Skeletal muscle tissue (tissue), 4 donors: ENCODE measurements around the gene SLC26A11. TPM values are rescaled to one million over a fixed set of nuclear protein-coding genes. Genes with fewer than 3 reads are reported as not detected.
"Not testable (repeated sequence)": the region's sequence is repeated elsewhere in the genome, so short reads cannot be mapped to it uniquely, and the experiment has no call there.

Experiments
- H3K27ac ChIP-seq: one replicate; pipeline ENCODE4 v1.7.0; 2013; ENCODE audit warnings: mild to moderate bottlenecking, low read depth, low read length, inconsistent platforms
- H3K27me3 ChIP-seq, 3 donors: one replicate each; pipeline ENCODE4 v1.7.0; 2013; ENCODE audit warnings: low read length in 3 of 3; ENCODE audit not compliant: control insufficient read depth in 3 of 3, insufficient read depth in 3 of 3
- H3K36me3 ChIP-seq, 3 donors: one replicate each; pipeline ENCODE4 v1.7.0; 2013; ENCODE audit warnings: low read length in 3 of 3; ENCODE audit not compliant: control insufficient read depth in 3 of 3, insufficient read depth in 3 of 3
- H3K4me1 ChIP-seq, 3 donors: one replicate each; pipeline ENCODE4 v1.7.0; 2013; ENCODE audit warnings: low read length in 3 of 3, mild to moderate bottlenecking in 3 of 3; ENCODE audit not compliant: control insufficient read depth in 3 of 3, insufficient read depth in 3 of 3
- H3K4me3 ChIP-seq, 3 donors: one replicate each; pipeline ENCODE4 v1.7.0; 2013; ENCODE audit warnings: low read length in 3 of 3
- H3K9ac ChIP-seq, 3 donors: one replicate each; pipeline ENCODE4 v1.7.0; 2013; ENCODE audit warnings: low read length in 3 of 3, mild to moderate bottlenecking in 3 of 3, moderate library complexity in 2 of 3, low read depth in 1 of 3
- H3K9me3 ChIP-seq, 3 donors: one replicate each; pipeline ENCODE4 v1.7.0; 2013; ENCODE audit warnings: low read length in 3 of 3; ENCODE audit not compliant: control insufficient read depth in 3 of 3
- total RNA-seq: library from RNA; depleted of rRNA; stranded (reverse); fragments of >200 nt; gene quantifications from one replicate; pipeline ENCODE4 v1.2.3, GENCODE V29; 2014
- donor health status: Osteomylitis.

Gene SLC26A11
- total RNA-seq, 1 donor from 2014 or later, result 7.3 TPM

- Histone ChIP-seq H3K9ac (peak overlapping the region in 1 of 3 donors; percentile 23), H3K4me3 (no peak overlapping the region)
Measured at GRCh38 chr17:80254396-80255251, 34.4 kb downstream of the SLC26A11 start.

GRCh38 chr17:80256034-80256350 lies 35.8 kb downstream of the SLC26A11 start:
- Histone ChIP-seq H3K4me1 (peaks cover 11 to 24% (median 22%) of the 10 kb centered on the region in 3 donors), H3K9ac (no peak overlapping the region), H3K4me3 (no peak overlapping the region), H3K36me3 (peaks cover 0 to 11% (median 6%) of the 10 kb centered on the region in 3 donors), H3K9me3 (no peaks in the 10 kb centered on the region), H3K27ac (no peak overlapping the region), H3K27me3 (no peaks in the 10 kb centered on the region)

More at GRCh38 chr17:80254396-80255251, 34.4 kb downstream of the SLC26A11 start:
- H3K4me1 ChIP-seq, result peaks cover 8 to 20% (median 18%) of the 10 kb centered on the region in 3 donors
- H3K9me3 ChIP-seq, result no peaks in the 10 kb centered on the region
- no peaks in the 10 kb centered on the region for H3K27me3 ChIP-seq
- H3K27ac ChIP-seq, result peak overlapping the region; percentile 87
- H3K36me3 ChIP-seq, result peaks cover 0 to 18% (median 13%) of the 10 kb centered on the region in 3 donors

GRCh38 chr17:80257716-80258213 lies 37.5 kb downstream of the SLC26A11 start:
- Histone ChIP-seq H3K27ac (no peak overlapping the region), H3K4me1 (peaks cover 25 to 40% (median 33%) of the 10 kb centered on the region in 3 donors)

GRCh38 chr17:80258296-80258695 lies 38.1 kb downstream of the SLC26A11 start:
- not testable (repeated sequence) for H3K27me3 ChIP-seq, H3K9me3 ChIP-seq, H3K27ac ChIP-seq, H3K4me3 ChIP-seq, H3K9ac ChIP-seq, H3K36me3 ChIP-seq
- peaks cover 30 to 45% (median 38%) of the 10 kb centered on the region in 3 donors for H3K4me1 ChIP-seq

More at GRCh38 chr17:80257716-80258213, 37.5 kb downstream of the SLC26A11 start:
- no peak overlapping the region for H3K9ac ChIP-seq
- no peaks in the 10 kb centered on the region for H3K27me3 ChIP-seq
- peaks cover 0 to 3% (median 0%) of the 10 kb centered on the region in 3 donors for H3K36me3 ChIP-seq
- no peaks in the 10 kb centered on the region for H3K9me3 ChIP-seq
- H3K4me3 ChIP-seq, result no peak overlapping the region

- H3K27ac ChIP-seq, result peak overlapping the region; percentile 75
- no peaks in the 10 kb centered on the region for H3K27me3 ChIP-seq
- peaks cover 34 to 46% (median 45%) of the 10 kb centered on the region in 3 donors for H3K4me1 ChIP-seq
- H3K4me3 ChIP-seq, result peak overlapping the region; percentile 63 to 73 (median 70)
- peaks cover 0 to 3% (median 2%) of the 10 kb centered on the region in 3 donors for H3K36me3 ChIP-seq
- H3K9ac ChIP-seq, result peak overlapping the region; percentile 61 to 83 (median 78)
- no peaks in the 10 kb centered on the region for H3K9me3 ChIP-seq
Measured at GRCh38 chr17:80259457-80260068, 39.3 kb downstream of the SLC26A11 start.

GRCh38 chr17:80260069-80260535 lies 39.9 kb downstream of the SLC26A11 start:
- H3K9me3 ChIP-seq, result no peaks in the 10 kb centered on the region
- peak overlapping the region; percentile 63 to 73 (median 70) for H3K4me3 ChIP-seq
- H3K9ac ChIP-seq, result peak overlapping the region; percentile 61 to 83 (median 78)
- peak overlapping the region; percentile 75 for H3K27ac ChIP-seq
- H3K4me1 ChIP-seq, result peaks cover 31 to 43% (median 41%) of the 10 kb centered on the region in 3 donors
- H3K36me3 ChIP-seq, result peaks cover 0 to 4% (median 2%) of the 10 kb centered on the region in 3 donors
- H3K27me3 ChIP-seq, result no peaks in the 10 kb centered on the region

GRCh38 chr17:80260791-80261158 lies 40.5 kb downstream of the SLC26A11 start, which contains the start of gene RNF213:
Gene RNF213 (plus strand): TSS chr17:80260852. CDS start chr17:80263682, 2,830 bp downstream.
- Histone ChIP-seq H3K27ac (peak within 1 kb of the TSS; percentile 91), H3K4me1 (peaks cover 31 to 40% (median 39%) of the 10 kb centered on the region in 3 donors), H3K4me3 (peak within 1 kb of the TSS; percentile 80 to 88 (median 88)), H3K9me3 (no peaks in the 10 kb centered on the region), H3K9ac (peak within 1 kb of the TSS; percentile 83 to 89 (median 84)), H3K27me3 (no peaks in the 10 kb centered on the region), H3K36me3 (peaks cover 2 to 6% (median 4%) of the 10 kb centered on the region in 3 donors)

GRCh38 chr17:80261159-80261894 lies 41.1 kb downstream of the SLC26A11 start:
- peaks cover 4 to 10% (median 4%) of the 10 kb centered on the region in 3 donors for H3K36me3 ChIP-seq
- peak overlapping the region; percentile 83 to 89 (median 84) for H3K9ac ChIP-seq
- no peaks in the 10 kb centered on the region for H3K27me3 ChIP-seq
- peak overlapping the region; percentile 91 for H3K27ac ChIP-seq
- H3K9me3 ChIP-seq, result no peaks in the 10 kb centered on the region
- H3K4me1 ChIP-seq, result peaks cover 31 to 40% (median 39%) of the 10 kb centered on the region in 3 donors
- H3K4me3 ChIP-seq, result peak overlapping the region; percentile 80 to 88 (median 88)

GRCh38 chr17:80261895-80262279 lies 41.7 kb downstream of the SLC26A11 start:
- peak overlapping the region; percentile 13 to 89 (median 84) for H3K9ac ChIP-seq
- peaks cover 31 to 40% (median 39%) of the 10 kb centered on the region in 3 donors for H3K4me1 ChIP-seq
- peaks cover 4 to 10% (median 7%) of the 10 kb centered on the region in 3 donors for H3K36me3 ChIP-seq
- no peaks in the 10 kb centered on the region for H3K27me3 ChIP-seq
- H3K4me3 ChIP-seq, result peak overlapping the region; percentile 80 to 88 (median 88)
- peak overlapping the region; percentile 91 for H3K27ac ChIP-seq
- H3K9me3 ChIP-seq, result no peaks in the 10 kb centered on the region
